H1 (cell line): Measurements from ENCODE around the gene CHRD. TPM values are rescaled to one million over a fixed set of nuclear protein-coding genes. Genes with fewer than 3 reads are reported as not detected.

Source experiments
- CTCF ChIA-PET: fragments of 300-600 bp; sonication (Branson Sonifier 250); formaldehyde crosslinking; loops from one replicate; lab custom pipeline; 2021; ENCODE audit not compliant: partially characterized antibody; lab: Charles Lee
- POLR2A ChIA-PET: fragments of 300-600 bp; sonication (Branson Sonifier 250); formaldehyde crosslinking; loops from one replicate; lab custom pipeline; 2021; ENCODE audit warnings: inconsistent platforms; ENCODE audit not compliant: partially characterized antibody; lab: Charles Lee
- DNase-seq, 2 experiments: peaks; one replicate each; pipeline versions ENCODE4 v3.0.0 to v3.0.0-alpha.2; 2010 to 2022; ENCODE audit warnings: low spot score in 2 of 2, low read depth in 1 of 2, mixed read lengths in 1 of 2
- FAIRE-seq: peaks from 2 replicates; lab custom pipeline; 2011; peaks lifted over from hg19 to GRCh38; lab: Jason Lieb, UNC
- H2AFZ ChIP-seq: 2 replicates; pipeline ENCODE4 v1.8.1; 2012; ENCODE audit warnings: low read length, inconsistent platforms
- H2AK5ac ChIP-seq: 2 replicates; pipeline ENCODE4 v1.6.1; 2013; ENCODE audit warnings: low read depth, low read length
- H2BK120ac ChIP-seq: replicated peaks from 2 replicates; pipeline ENCODE3; 2013; ENCODE audit warnings: low read depth, low read length, inconsistent platforms
- H2BK12ac ChIP-seq: 2 replicates; pipeline ENCODE4 v1.6.1; 2013; ENCODE audit warnings: low read depth, low read length
- H2BK15ac ChIP-seq: 2 replicates; pipeline ENCODE4 v1.6.1; 2013; ENCODE audit warnings: low read length
- H2BK20ac ChIP-seq: 2 replicates; pipeline ENCODE4 v1.6.1; 2013; ENCODE audit warnings: low read length
- H2BK5ac ChIP-seq: 2 replicates; pipeline ENCODE4 v1.6.1; 2013; ENCODE audit warnings: low read depth, low read length
- H3K14ac ChIP-seq: 2 replicates; pipeline ENCODE4 v1.6.1; 2013; ENCODE audit warnings: inconsistent platforms; ENCODE audit not compliant: insufficient read length
- H3K18ac ChIP-seq: 2 replicates; pipeline ENCODE4 v1.6.1; 2013; ENCODE audit warnings: low read length; ENCODE audit errors: extremely low read depth
- H3K23ac ChIP-seq: 2 replicates; pipeline ENCODE4 v1.6.1; 2013; ENCODE audit warnings: inconsistent platforms; ENCODE audit not compliant: insufficient read length
- H3K23me2 ChIP-seq: 2 replicates; pipeline ENCODE4 v1.6.1; 2013; ENCODE audit warnings: low read depth, low read length
- H3K27ac ChIP-seq: 2 replicates; pipeline ENCODE4 v1.6.1; 2011; ENCODE audit warnings: low read depth, low read length, inconsistent platforms
- H3K27me3 ChIP-seq, 4 experiments: replicated peaks in 1 of 4; 1 replicate in 1 of 4; 2 replicates in 3 of 4; pipeline versions ENCODE4 v1.6.1 to v1.8.1; 2011 to 2013; ENCODE audit warnings: low read length in 3 of 4, mild to moderate bottlenecking in 3 of 4, inconsistent platforms in 2 of 4, mixed read lengths in 2 of 4, moderate library complexity in 1 of 4; ENCODE audit not compliant: control insufficient read depth in 3 of 4, insufficient read depth in 3 of 4; ENCODE audit errors: extremely low read depth in 1 of 4
- H3K36me3 ChIP-seq, 4 experiments: 2 replicates each; pipeline versions ENCODE4 v1.6.1 to v1.8.1; 2011 to 2013; ENCODE audit warnings: mild to moderate bottlenecking in 4 of 4, low read length in 3 of 4, moderate library complexity in 2 of 4, control low read depth in 1 of 4, inconsistent platforms in 1 of 4; ENCODE audit not compliant: insufficient read depth in 4 of 4, control insufficient read depth in 2 of 4
- H3K4ac ChIP-seq: replicated peaks from 2 replicates; pipeline ENCODE3; 2013; ENCODE audit warnings: low read length, low read depth, mixed read lengths, inconsistent platforms; ENCODE audit not compliant: insufficient read length
- H3K4me1 ChIP-seq, 4 experiments: replicated peaks in 1 of 4; 1 replicate in 1 of 4; 2 replicates in 3 of 4; pipeline versions ENCODE4 v1.6.1 to v1.8.1; 2011 to 2013; ENCODE audit warnings: low read length in 3 of 4, inconsistent platforms in 2 of 4, mixed read lengths in 1 of 4; ENCODE audit not compliant: insufficient read depth in 4 of 4, control insufficient read depth in 3 of 4
- H3K4me2 ChIP-seq, 2 experiments: 2 replicates each; pipeline versions ENCODE4 v1.6.1 to v1.8.1; 2011 to 2013; ENCODE audit warnings: low read depth in 2 of 2, low read length in 2 of 2, control low read depth in 1 of 2, inconsistent platforms in 1 of 2, mild to moderate bottlenecking in 1 of 2; ENCODE audit not compliant: insufficient read depth in 1 of 2
- H3K4me3 ChIP-seq, 4 experiments: fragments of 200-600, 300-600 bp in 1 of 4; sonication (generic), shearing (Covaris generic), sonication (Bioruptor Twin) in 1 of 4; 2 replicates each; pipeline versions ENCODE4 v1.5.1 to v1.8.1; 2011 to 2016; ENCODE audit warnings: low read length in 4 of 4, low read depth in 3 of 4, control low read depth in 2 of 4, inconsistent platforms in 2 of 4, mild to moderate bottlenecking in 2 of 4, mixed read lengths in 1 of 4, moderate library complexity in 1 of 4; ENCODE audit not compliant: insufficient read depth in 2 of 4; ENCODE audit errors: extremely low read depth in 1 of 4
- H3K56ac ChIP-seq: replicated peaks from 2 replicates; pipeline ENCODE3; 2013; ENCODE audit warnings: low read depth, mild to moderate bottlenecking, mixed read lengths, low read length, inconsistent platforms; ENCODE audit not compliant: insufficient read length
- H3K79me1 ChIP-seq: 2 replicates; pipeline ENCODE4 v1.6.1; 2013; ENCODE audit warnings: low read depth, low read length, control low read depth
- H3K79me2 ChIP-seq, 2 experiments: 2 replicates each; pipeline versions ENCODE4 v1.6.1 to v1.8.1; 2012 to 2013; ENCODE audit warnings: low read length in 2 of 2, mild to moderate bottlenecking in 2 of 2, inconsistent platforms in 1 of 2; ENCODE audit not compliant: insufficient read depth in 2 of 2, control insufficient read depth in 1 of 2
- H3K9ac ChIP-seq, 4 experiments: replicated peaks in 1 of 4; 1 replicate in 1 of 4; 2 replicates in 3 of 4; pipeline versions ENCODE4 v1.6.1 to v1.8.1; 2011 to 2013; ENCODE audit warnings: low read depth in 3 of 4, low read length in 3 of 4, control low read depth in 2 of 4, mild to moderate bottlenecking in 2 of 4, moderate library complexity in 2 of 4, inconsistent platforms in 1 of 4; ENCODE audit errors: extremely low read depth in 1 of 4
- H3K9me3 ChIP-seq, 2 experiments: 2 replicates each; pipeline versions ENCODE4 v1.6.1 to v1.8.1; 2012 to 2013; ENCODE audit warnings: mild to moderate bottlenecking in 2 of 2, moderate library complexity in 2 of 2, control low read depth in 1 of 2, inconsistent platforms in 1 of 2, low read depth in 1 of 2, low read length in 1 of 2, mixed read lengths in 1 of 2; ENCODE audit not compliant: insufficient read depth in 2 of 2
- H4K20me1 ChIP-seq, 2 experiments: replicated peaks in 1 of 2; 2 replicates each; pipeline versions ENCODE3 to v1.8.1; 2011 to 2013; ENCODE audit warnings: inconsistent platforms in 2 of 2, low read length in 2 of 2, mild to moderate bottlenecking in 1 of 2; ENCODE audit not compliant: insufficient read depth in 2 of 2, control insufficient read depth in 1 of 2
- H4K5ac ChIP-seq: 2 replicates; pipeline ENCODE4 v1.6.1; 2013; ENCODE audit warnings: low read length, low read depth, mixed read lengths, inconsistent platforms; ENCODE audit not compliant: insufficient read length
- H4K8ac ChIP-seq: 2 replicates; pipeline ENCODE4 v1.8.0; 2013; ENCODE audit warnings: mild to moderate bottlenecking, moderate library complexity, low read length, inconsistent platforms; ENCODE audit not compliant: insufficient read depth; ENCODE audit errors: extremely low read depth
- H4K91ac ChIP-seq: replicated peaks from 2 replicates; pipeline ENCODE3; 2013; ENCODE audit warnings: low read length, mixed read lengths, inconsistent platforms; ENCODE audit not compliant: insufficient read length
- ASH2L ChIP-seq: fragments of 200-600, 300-600 bp; sonication (generic); IDR thresholded peaks from one replicate; pipeline ENCODE4 v1.7.1; 2017; ENCODE audit warnings: low read length
- ATF3 ChIP-seq: IDR thresholded peaks from 2 replicates; pipeline ENCODE4 v1.6.1; 2011; ENCODE audit warnings: low read depth, mild to moderate bottlenecking, low read length; ENCODE audit not compliant: insufficient read depth
- CHD1 ChIP-seq: IDR thresholded peaks from 2 replicates; pipeline ENCODE4 v1.6.1; 2012; ENCODE audit warnings: low read depth, low read length, improper control_type of control experiment
- CHD2 ChIP-seq: IDR thresholded peaks from 2 replicates; pipeline ENCODE4 v1.6.1; 2012; ENCODE audit warnings: low read length, improper control_type of control experiment
- CREB1 ChIP-seq: IDR thresholded peaks from 2 replicates; pipeline ENCODE4 v1.6.1; 2012; ENCODE audit warnings: inconsistent platforms
- CTBP2 ChIP-seq: IDR thresholded peaks from 2 replicates; pipeline ENCODE4 v1.7.0; 2011; ENCODE audit warnings: borderline replicate concordance, mild to moderate bottlenecking, moderate library complexity, mixed read lengths, low read length; ENCODE audit not compliant: insufficient read depth, insufficient read length
- EGR1 ChIP-seq: IDR thresholded peaks from 2 replicates; pipeline ENCODE4 v1.6.1; 2011; ENCODE audit warnings: low read depth, low read length, borderline replicate concordance
- HDAC6 ChIP-seq: IDR thresholded peaks from one replicate; pipeline ENCODE4 v1.7.1; 2012; ENCODE audit warnings: low read depth, mild to moderate bottlenecking, inconsistent platforms, low read length, moderate library complexity
- RAD21 ChIP-seq, 2 experiments: IDR thresholded peaks in 1 of 2; conservative IDR thresholded peaks in 1 of 2; 2 replicates each; pipeline ENCODE4 v1.6.1; 2011; ENCODE audit warnings: low read depth in 2 of 2, low read length in 2 of 2, improper control_type of control experiment in 1 of 2, inconsistent platforms in 1 of 2, mild to moderate bottlenecking in 1 of 2, moderate library complexity in 1 of 2
- TAF1 ChIP-seq: IDR thresholded peaks from 2 replicates; pipeline ENCODE4 v1.6.1; 2011; ENCODE audit warnings: mild to moderate bottlenecking, low read depth, low read length
- ZNF274 ChIP-seq: IDR thresholded peaks from 2 replicates; pipeline ENCODE4 v1.7.0; 2012; ENCODE audit warnings: low read length, borderline replicate concordance; ENCODE audit errors: extremely low read depth
- WGBS, 2 experiments: shearing (Covaris generic) in 1 of 2; methylation state at CpG; one replicate each; pipeline versions ENCODE4 v1.1.6 to v1.1.7; 2013 to 2015; ENCODE audit warnings: low lambda C conversion rate in 2 of 2, mixed read lengths in 2 of 2, inconsistent platforms in 1 of 2, low coverage in 1 of 2, missing lambda C conversion rate in 1 of 2; ENCODE audit not compliant: insufficient replicate concordance in 2 of 2, insufficient coverage in 1 of 2, insufficient read length in 1 of 2; ENCODE audit errors: extremely low coverage in 1 of 2, missing lambda C conversion rate in 1 of 2; 5-methylcytosine and 5-hydroxymethylcytosine counted together
- polyA plus RNA-seq, 7 experiments: library from polyadenylated mRNA; depleted of rRNA in 3 of 7; stranded (reverse) in 5 of 7; unstranded in 2 of 7; fragments of >200 nt in 5 of 7; fragments of 200-250 nt in 2 of 7; gene quantifications; 1 replicate in 5 of 7; 2 replicates in 1 of 7; 4 replicates in 1 of 7; pipeline versions ENCODE4 v1.2.1 to v1.2.3, GENCODE V29; 2011 to 2013; ENCODE audit warnings: missing spikeins in 2 of 7, mixed read lengths in 2 of 7
- total RNA-seq: library from RNA; stranded (reverse); fragmentation: NEBNext Ultra II Directional; extraction: Animal tissue kit (Norgen Biotek cat#: 25700); gene quantifications from 2 replicates; pipeline ENCODE4 v1.2.1, GENCODE V29; 2021

Gene CHRD
- total and polyA plus RNA-seq, 2 of the 8 experiments (the other 6 are each of a cell fraction or from before 2014, with no cell fraction given): 0.62 to 0.86 TPM

GRCh38 chr3:184366619-184367289 is 13.1 kb upstream of the CHRD start:
- Histone ChIP-seq H2BK12ac (no peak overlapping the region), H3K79me1 (0 out of 2 replicates have a peak, but pooled peaks cover 3% of the 10 kb centered on the region), H2BK5ac (no peak overlapping the region), H3K36me3 (peaks cover 6 to 32% (median 28%) of the 10 kb centered on the region in 4 experiments; a peak in 7 of 8 replicates), H4K8ac (no peak overlapping the region), H3K27ac (no peak overlapping the region), H3K4me3 (no peak overlapping the region), H3K4me2 (no peak overlapping the region), H3K14ac (no peak overlapping the region), H3K4ac (no peak overlapping the region), H2BK20ac (no peak overlapping the region), H4K91ac (no peak overlapping the region), H2BK15ac (no peak overlapping the region), H2AK5ac (no peak overlapping the region), H4K20me1 (peaks cover 4 to 19% of the 10 kb centered on the region in 2 experiments), H3K56ac (no peak overlapping the region), H3K23me2 (peaks cover 10% of the 10 kb centered on the region; the same call in 1 of the 2 replicates), H2AFZ (no peak overlapping the region), H3K23ac (no peak overlapping the region), H2BK120ac (no peak overlapping the region), H3K4me1 (peaks cover 0 to 9% (median 5%) of the 10 kb centered on the region in 4 experiments; a peak in 6 of 7 replicates), H3K9ac (no peak overlapping the region), H3K27me3 (no peaks in the 10 kb centered on the region), H3K79me2 (peaks cover 0 to 15% of the 10 kb centered on the region in 2 experiments; a peak in 2 of 4 replicates), H4K5ac (no peak overlapping the region), H3K18ac (no peak overlapping the region), H3K9me3 (no peaks in the 10 kb centered on the region)
- TF ChIP-seq HDAC6 (no peak), CHD2 (no peak), EGR1 (no peak), ASH2L (no peak), TAF1 (no peak), CHD1 (no peak), CREB1 (no peak), ATF3 (no peak), RAD21 (IDR thresholded peaks at IDR 0.05 in 1 of 2, conservative IDR thresholded peaks at IDR 0.05 in 1 of 2; ENCODE audit: low read depth in 2 of 2, low read length in 2 of 2) (no peak), ZNF274 (no peak), CTBP2 (no peak)
- no peak for FAIRE-seq
- 97% methylated on average over 5 of the region's 5 CpGs; no CpG with 5 or more reads in 1 of the 2 experiments for WGBS, 2 experiments
- CTCF ChIA-PET: interaction anchor here (0.7 to 11.5 kb wide), 6 partner anchors 13 to 173 kb away, joined by 3 to 223 read pairs (median 6); no protein-coding TSS in a partner anchor
- POLR2A ChIA-PET: interaction anchor here (1.1 to 1.4 kb wide), 2 partner anchors 46 to 51 kb away, joined by 3 to 4 read pairs; no protein-coding TSS in a partner anchor
- DNase-seq: no peak
